Liver (tissue), 9 donors: Measurements from ENCODE around the gene RPS6KA3. TPM values are rescaled to one million over a fixed set of nuclear protein-coding genes. Genes with fewer than 3 reads are reported as not detected.

ENCODE experiments used
- DNase-seq: peaks from one replicate; pipeline ENCODE4 v3.0.0-alpha.2; 2017; ENCODE audit warnings: low spot score
- H3K27ac ChIP-seq, 2 donors: one replicate each; pipeline ENCODE4 v1.7.0; 2013; ENCODE audit warnings: inconsistent platforms in 2 of 2, low read length in 2 of 2, control low read depth in 1 of 2, low read depth in 1 of 2, mild to moderate bottlenecking in 1 of 2
- H3K27me3 ChIP-seq, 4 donors: one replicate each; pipeline versions ENCODE4 v1.6.1 to v1.7.0; 2013; ENCODE audit warnings: low read length in 3 of 4, inconsistent platforms in 1 of 4, mild to moderate bottlenecking in 1 of 4, moderate library complexity in 1 of 4; ENCODE audit not compliant: control insufficient read depth in 4 of 4, insufficient read depth in 4 of 4
- H3K36me3 ChIP-seq, 4 donors: one replicate each; pipeline versions ENCODE4 v1.6.1 to v1.7.0; 2013; ENCODE audit warnings: low read length in 3 of 4, mild to moderate bottlenecking in 3 of 4, low read depth in 1 of 4, moderate library complexity in 1 of 4; ENCODE audit not compliant: control insufficient read depth in 4 of 4, insufficient read depth in 3 of 4
- H3K4me1 ChIP-seq, 4 donors: one replicate each; pipeline versions ENCODE4 v1.6.1 to v1.7.0; 2013; ENCODE audit warnings: low read length in 3 of 4, mild to moderate bottlenecking in 3 of 4, moderate library complexity in 1 of 4; ENCODE audit not compliant: control insufficient read depth in 4 of 4, insufficient read depth in 4 of 4
- H3K4me3 ChIP-seq, 3 donors: one replicate each; pipeline versions ENCODE4 v1.6.1 to v1.7.0; 2013; ENCODE audit warnings: low read length in 3 of 3, control low read depth in 1 of 3, low read depth in 1 of 3, mild to moderate bottlenecking in 1 of 3
- H3K9ac ChIP-seq, 2 donors: one replicate each; pipeline ENCODE4 v1.7.0; 2013; ENCODE audit warnings: low read length in 2 of 2, mild to moderate bottlenecking in 2 of 2, moderate library complexity in 2 of 2, control low read depth in 1 of 2, low read depth in 1 of 2
- H3K9me3 ChIP-seq, 4 donors: one replicate each; pipeline versions ENCODE4 v1.6.1 to v1.7.0; 2013; ENCODE audit warnings: low read length in 3 of 4; ENCODE audit not compliant: control insufficient read depth in 4 of 4
- CTCF ChIP-seq: fragments of 150-350 bp; IDR thresholded peaks from 2 replicates; pipeline ENCODE4 v1.5.1; 2017; ENCODE audit warnings: improper control_type of control experiment, low read depth, low read length; ENCODE audit not compliant: missing input control
- EGR1 ChIP-seq, 2 donors: IDR thresholded peaks; 2 replicates each; pipeline ENCODE4 v1.6.1; 2016 to 2018; ENCODE audit warnings: antibody characterized with exemption in 2 of 2, low read depth in 2 of 2
- FOXA1 ChIP-seq: IDR thresholded peaks from 2 replicates; pipeline ENCODE4 v1.6.1; 2016; ENCODE audit warnings: antibody characterized with exemption
- FOXA2 ChIP-seq: IDR thresholded peaks from 2 replicates; pipeline ENCODE4 v1.6.1; 2016; ENCODE audit warnings: antibody characterized with exemption
- GABPA ChIP-seq, 2 donors: IDR thresholded peaks in 1 of 2; conservative IDR thresholded peaks in 1 of 2; 2 replicates each; pipeline ENCODE4 v1.6.1; 2016; ENCODE audit warnings: antibody characterized with exemption in 2 of 2, mild to moderate bottlenecking in 1 of 2, moderate library complexity in 1 of 2
- HNF4A ChIP-seq, 2 donors: conservative IDR thresholded peaks; 2 replicates each; pipeline ENCODE4 v1.6.1; 2016; ENCODE audit warnings: antibody characterized with exemption in 2 of 2, mild to moderate bottlenecking in 2 of 2
- HNF4G ChIP-seq: IDR thresholded peaks from 2 replicates; pipeline ENCODE4 v1.6.1; 2016; ENCODE audit warnings: antibody characterized with exemption
- JUND ChIP-seq, 2 donors: IDR thresholded peaks; 2 replicates each; pipeline ENCODE4 v1.6.1; 2016; ENCODE audit warnings: antibody characterized with exemption in 2 of 2
- NR2F2 ChIP-seq: IDR thresholded peaks from 2 replicates; pipeline ENCODE4 v1.6.1; 2016; ENCODE audit warnings: antibody characterized with exemption
- RAD21 ChIP-seq, 2 donors: IDR thresholded peaks; 2 replicates each; pipeline ENCODE4 v1.6.1; 2016; ENCODE audit warnings: antibody characterized with exemption in 2 of 2, mild to moderate bottlenecking in 2 of 2
- RXRA ChIP-seq, 2 donors: IDR thresholded peaks; 2 replicates each; pipeline ENCODE4 v1.6.1; 2017 to 2018; ENCODE audit warnings: antibody characterized with exemption in 2 of 2, mild to moderate bottlenecking in 1 of 2
- SP1 ChIP-seq: IDR thresholded peaks from 2 replicates; pipeline ENCODE4 v1.6.1; 2018; ENCODE audit warnings: antibody characterized with exemption, mild to moderate bottlenecking
- TAF1 ChIP-seq: conservative IDR thresholded peaks from 2 replicates; pipeline ENCODE4 v1.6.1; 2016; ENCODE audit warnings: antibody characterized with exemption, mild to moderate bottlenecking
- YY1 ChIP-seq: IDR thresholded peaks from 2 replicates; pipeline ENCODE4 v1.6.1; 2016; ENCODE audit warnings: antibody characterized with exemption, mild to moderate bottlenecking
- ZBTB33 ChIP-seq: IDR thresholded peaks from 2 replicates; pipeline ENCODE4 v1.6.1; 2016; ENCODE audit warnings: antibody characterized with exemption
- WGBS: extraction: QIAGEN DNeasy Blood & Tissue Kit; methylation state at CpG from one replicate; pipeline ENCODE4 v1.1.7; 2013; 5-methylcytosine and 5-hydroxymethylcytosine counted together
- polyA plus RNA-seq, 2 donors: library from polyadenylated mRNA; stranded (reverse) in 1 of 2; unstranded in 1 of 2; fragments of 200-250 nt in 1 of 2; fragments of >200 nt in 1 of 2; fragmentation: Nextera tagmentation in 1 of 2; extraction: Ambion mirVana in 1 of 2; gene quantifications; one replicate each; pipeline versions ENCODE4 v1.2.1 to v1.2.3, GENCODE V29; 2013 to 2015
- total RNA-seq, 2 donors: library from RNA; depleted of rRNA; stranded (reverse); fragments of >200 nt; gene quantifications; one replicate each; pipeline ENCODE4 v1.2.3, GENCODE V29; 2014
- TF ChIP-seq, protein P1 (sequence below): IDR thresholded peaks from 2 replicates; pipeline ENCODE4 v1.6.1; 2016; ENCODE audit warnings: antibody characterized with exemption
- TF ChIP-seq, protein P2 (sequence below): IDR thresholded peaks from 2 replicates; pipeline ENCODE4 v1.6.1; 2016; ENCODE audit warnings: antibody characterized with exemption
- TF ChIP-seq, protein P3 (sequence below): IDR thresholded peaks from 2 replicates; pipeline ENCODE4 v1.6.1; 2016; ENCODE audit warnings: antibody characterized with exemption, mild to moderate bottlenecking
- donor health status: healthy.
- donor health status: healthy.
- donor health status: healthy.
- donor health status: healthy.
- donor health status: healthy.

RPS6KA3 gene
- total and polyA plus RNA-seq, 4 donors = 11.1 to 69.7 (median 38.8) TPM

GRCh38 chrX:20218836-20219505, 47.7 kb downstream of the RPS6KA3 start:
- Histone ChIP-seq H3K9me3 (no peaks in the 10 kb centered on the region), H3K27ac (peak overlapping the region; percentile 61 to 86), H3K36me3 (no peaks in the 10 kb centered on the region), H3K27me3 (no peaks in the 10 kb centered on the region), H3K4me3 (peak overlapping the region in 2 of 3 donors; percentile 36 to 55), H3K4me1 (peaks cover 0 to 12% (median 4%) of the 10 kb centered on the region in 4 donors), H3K9ac (peak overlapping the region; percentile 80 to 97)
- DNase-seq = no peak
- TF ChIP-seq YY1 = peak; percentile 62
- TF ChIP-seq, protein P1, sequence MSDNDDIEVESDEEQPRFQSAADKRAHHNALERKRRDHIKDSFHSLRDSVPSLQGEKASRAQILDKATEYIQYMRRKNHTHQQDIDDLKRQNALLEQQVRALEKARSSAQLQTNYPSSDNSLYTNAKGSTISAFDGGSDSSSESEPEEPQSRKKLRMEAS = no peak
- no peak for TF ChIP-seq JUND (IDR thresholded peaks at IDR 0.05)
- TF ChIP-seq TAF1 = peak; percentile 59
- no peak for TF ChIP-seq EGR1 (IDR thresholded peaks at IDR 0.05; ENCODE audit: low read depth in 2 of 2)
- no peak for TF ChIP-seq FOXA1
- peak in 1 of 2 donors; percentile 11 for TF ChIP-seq RXRA (IDR thresholded peaks at IDR 0.05)
- no peak for TF ChIP-seq NR2F2
- TF ChIP-seq SP1 = peak; percentile 33
- TF ChIP-seq, protein P2, sequence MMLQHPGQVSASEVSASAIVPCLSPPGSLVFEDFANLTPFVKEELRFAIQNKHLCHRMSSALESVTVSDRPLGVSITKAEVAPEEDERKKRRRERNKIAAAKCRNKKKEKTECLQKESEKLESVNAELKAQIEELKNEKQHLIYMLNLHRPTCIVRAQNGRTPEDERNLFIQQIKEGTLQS = no peak
- TF ChIP-seq FOXA2 = no peak
- peak in 1 of 2 donors; percentile 20 for TF ChIP-seq RAD21 (IDR thresholded peaks at IDR 0.05)
- TF ChIP-seq ZBTB33 = no peak
- peak; percentile 15 for TF ChIP-seq HNF4G
- peak; percentile 43 for TF ChIP-seq CTCF
- TF ChIP-seq, protein P3, sequence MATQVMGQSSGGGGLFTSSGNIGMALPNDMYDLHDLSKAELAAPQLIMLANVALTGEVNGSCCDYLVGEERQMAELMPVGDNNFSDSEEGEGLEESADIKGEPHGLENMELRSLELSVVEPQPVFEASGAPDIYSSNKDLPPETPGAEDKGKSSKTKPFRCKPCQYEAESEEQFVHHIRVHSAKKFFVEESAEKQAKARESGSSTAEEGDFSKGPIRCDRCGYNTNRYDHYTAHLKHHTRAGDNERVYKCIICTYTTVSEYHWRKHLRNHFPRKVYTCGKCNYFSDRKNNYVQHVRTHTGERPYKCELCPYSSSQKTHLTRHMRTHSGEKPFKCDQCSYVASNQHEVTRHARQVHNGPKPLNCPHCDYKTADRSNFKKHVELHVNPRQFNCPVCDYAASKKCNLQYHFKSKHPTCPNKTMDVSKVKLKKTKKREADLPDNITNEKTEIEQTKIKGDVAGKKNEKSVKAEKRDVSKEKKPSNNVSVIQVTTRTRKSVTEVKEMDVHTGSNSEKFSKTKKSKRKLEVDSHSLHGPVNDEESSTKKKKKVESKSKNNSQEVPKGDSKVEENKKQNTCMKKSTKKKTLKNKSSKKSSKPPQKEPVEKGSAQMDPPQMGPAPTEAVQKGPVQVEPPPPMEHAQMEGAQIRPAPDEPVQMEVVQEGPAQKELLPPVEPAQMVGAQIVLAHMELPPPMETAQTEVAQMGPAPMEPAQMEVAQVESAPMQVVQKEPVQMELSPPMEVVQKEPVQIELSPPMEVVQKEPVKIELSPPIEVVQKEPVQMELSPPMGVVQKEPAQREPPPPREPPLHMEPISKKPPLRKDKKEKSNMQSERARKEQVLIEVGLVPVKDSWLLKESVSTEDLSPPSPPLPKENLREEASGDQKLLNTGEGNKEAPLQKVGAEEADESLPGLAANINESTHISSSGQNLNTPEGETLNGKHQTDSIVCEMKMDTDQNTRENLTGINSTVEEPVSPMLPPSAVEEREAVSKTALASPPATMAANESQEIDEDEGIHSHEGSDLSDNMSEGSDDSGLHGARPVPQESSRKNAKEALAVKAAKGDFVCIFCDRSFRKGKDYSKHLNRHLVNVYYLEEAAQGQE = peak; percentile 56
- TF ChIP-seq GABPA (IDR thresholded peaks at IDR 0.05 in 1 of 2, conservative IDR thresholded peaks at IDR 0.05 in 1 of 2) = no peak
- peak; percentile 67 to 71 for TF ChIP-seq HNF4A (conservative IDR thresholded peaks at IDR 0.05)
- WGBS = 13% methylated on average over 9 of the region's 9 CpGs
